CD4-positive, alpha-beta T cell (primary cell): Measurements from ENCODE around the gene VTI1A. TPM values are rescaled to one million over a fixed set of nuclear protein-coding genes. Genes with fewer than 3 reads are reported as not detected.

Experiments
- ATAC-seq: fragments of 200-7000 bp; cut with Tn5 transposase; one replicate; pipeline ENCODE4 v1.10.0; 2022; ENCODE audit warnings: mild to moderate bottlenecking; ENCODE audit not compliant: poor library complexity
- CTCF ChIA-PET: fragments of 350-600 bp; sonication (Branson Sonifier 250); formaldehyde crosslinking; loops from one replicate; lab custom pipeline; 2021; ENCODE audit warnings: antibody characterized with exemption, inconsistent platforms; lab: Charles Lee
- POLR2A ChIA-PET: fragments of 350-600 bp; sonication (Branson Sonifier 250); formaldehyde crosslinking; loops from one replicate; lab custom pipeline; 2021; ENCODE audit warnings: antibody characterized with exemption, inconsistent platforms; lab: Charles Lee
- DNase-seq, 14 experiments: peaks; one replicate each; pipeline ENCODE4 v3.0.0-alpha.2; 2013 to 2020; ENCODE audit warnings: mixed read lengths in 2 of 14
- H3K27ac ChIP-seq, 2 donors: one replicate each; pipeline versions ENCODE4 v1.5.1 to v1.7.0; 2013; ENCODE audit warnings: low read length in 2 of 2, low read depth in 1 of 2, mild to moderate bottlenecking in 1 of 2
- H3K27me3 ChIP-seq, 2 experiments: 1 replicate in 1 of 2; 2 replicates in 1 of 2; pipeline versions ENCODE4 v1.6.1 to v1.7.0; 2013; ENCODE audit warnings: low read length in 2 of 2, control low read depth in 1 of 2, mild to moderate bottlenecking in 1 of 2, moderate library complexity in 1 of 2; ENCODE audit not compliant: insufficient read depth in 2 of 2, control insufficient read depth in 1 of 2
- H3K36me3 ChIP-seq: one replicate; pipeline ENCODE4 v1.6.1; 2013; ENCODE audit warnings: low read length, control low read depth; ENCODE audit not compliant: insufficient read depth
- H3K4me1 ChIP-seq: one replicate; pipeline ENCODE4 v1.6.1; 2013; ENCODE audit warnings: low read length, control low read depth; ENCODE audit not compliant: insufficient read depth
- H3K4me3 ChIP-seq: one replicate; pipeline ENCODE4 v1.5.1; 2013; ENCODE audit warnings: mild to moderate bottlenecking, low read length, moderate library complexity
- H3K9me3 ChIP-seq, 2 experiments: 1 replicate in 1 of 2; 2 replicates in 1 of 2; pipeline versions ENCODE4 v1.6.1 to v1.7.0; 2013; ENCODE audit warnings: low read length in 2 of 2, mild to moderate bottlenecking in 2 of 2, control low read depth in 1 of 2, moderate library complexity in 1 of 2; ENCODE audit not compliant: control insufficient read depth in 1 of 2, insufficient read depth in 1 of 2
- H3K27ac Mint-ChIP-seq: one replicate; pipeline ENCODE4 v1.8.0; 2020; ENCODE audit warnings: mixed read lengths
- H3K27me3 Mint-ChIP-seq: one replicate; pipeline ENCODE4 v1.8.0; 2021; ENCODE audit warnings: mixed read lengths
- H3K36me3 Mint-ChIP-seq: one replicate; pipeline ENCODE4 v1.8.0; 2021; ENCODE audit warnings: low read depth, mixed read lengths
- H3K4me1 Mint-ChIP-seq: one replicate; pipeline ENCODE4 v1.8.0; 2021; ENCODE audit warnings: low read depth, mixed read lengths
- H3K4me3 Mint-ChIP-seq: one replicate; pipeline ENCODE4 v1.8.0; 2020; ENCODE audit warnings: mild to moderate bottlenecking, mixed read lengths
- H3K9me3 Mint-ChIP-seq: one replicate; pipeline ENCODE4 v1.8.0; 2020; ENCODE audit warnings: mixed read lengths
- CTCF ChIP-seq: fragments of 200-600 bp; IDR thresholded peaks from one replicate; pipeline ENCODE4 v1.8.0; 2022; ENCODE audit warnings: antibody characterized with exemption, mild to moderate bottlenecking
- intact Hi-C, 2 experiments: fragments of 100-400 bp; cut with DNase I in 1 of 2; cut with micrococcal nuclease in 1 of 2; formaldehyde crosslinking; loops; one replicate each; pipeline versions ENCODE4 v1.15.1 to v1.9.0; 2023 to 2025; cut with DNase I, micrococcal nuclease
- total RNA-seq, 174 experiments: library from RNA in 2 of 174; stranded (reverse) in 2 of 174; gene quantifications; one replicate each; pipeline ENCODE4 v1.2.3 and lab custom pipeline; 2021 to 2026

The VTI1A gene
- total RNA-seq, 2 experiments from 2014 or later = 54.5 to 56.5 TPM

DNA sequence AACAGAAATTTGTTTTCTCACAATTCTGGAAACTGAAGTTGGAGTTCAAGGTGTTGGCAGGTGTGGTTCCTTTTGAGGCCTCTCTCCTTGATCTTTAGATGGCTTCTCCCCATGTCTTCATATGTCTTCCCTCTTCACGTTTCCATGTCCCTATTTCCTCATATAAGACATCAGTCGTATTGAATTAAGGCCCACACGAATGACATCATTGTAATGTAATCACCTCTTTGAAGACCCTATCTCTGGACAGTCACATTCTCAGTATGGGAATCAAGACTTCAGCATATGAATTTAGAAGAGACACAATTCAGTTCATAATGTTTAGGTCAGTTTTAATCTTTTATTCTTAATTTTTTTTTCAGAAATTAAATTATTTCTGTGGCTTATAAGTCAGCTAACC, 19.8 kb downstream of the VTI1A start:
- no peak overlapping the region for H3K27ac ChIP-seq
- H3K4me3 ChIP-seq = no peak overlapping the region
- ATAC-seq (no peak), DNase-seq (no peak)
- ChIA-PET POLR2A (no interaction called here), CTCF (no interaction called here)
- no peaks in the 10 kb centered on the region for H3K9me3 ChIP-seq
- no peak overlapping the region for H3K27ac Mint-ChIP-seq
- H3K4me3 Mint-ChIP-seq = no peak overlapping the region
- no peaks in the 10 kb centered on the region for H3K9me3 Mint-ChIP-seq
- no peak for TF ChIP-seq CTCF
- no peaks in the 10 kb centered on the region for H3K27me3 Mint-ChIP-seq
- H3K4me1 ChIP-seq = no peaks in the 10 kb centered on the region
- peaks cover 47% of the 10 kb centered on the region for H3K36me3 Mint-ChIP-seq
- peaks cover 44% of the 10 kb centered on the region for H3K36me3 ChIP-seq
- intact Hi-C loops = no loop called here
- peaks cover 2% of the 10 kb centered on the region for H3K4me1 Mint-ChIP-seq
- H3K27me3 ChIP-seq = no peaks in the 10 kb centered on the region

GRCh38 chr10:112467541-112468075, 20.6 kb downstream of the VTI1A start:
- no peak for ATAC-seq
- H3K27ac Mint-ChIP-seq = no peak overlapping the region
- POLR2A ChIA-PET = no interaction called here
- peaks cover 46% of the 10 kb centered on the region for H3K36me3 Mint-ChIP-seq
- H3K36me3 ChIP-seq = peaks cover 38% of the 10 kb centered on the region
- H3K27me3 Mint-ChIP-seq = no peaks in the 10 kb centered on the region
- H3K4me3 Mint-ChIP-seq = no peak overlapping the region
- TF ChIP-seq CTCF = no peak
- DNase-seq = no peak
- H3K4me3 ChIP-seq = no peak overlapping the region
- H3K27ac ChIP-seq = no peak overlapping the region
- no peaks in the 10 kb centered on the region for H3K9me3 Mint-ChIP-seq
- H3K27me3 ChIP-seq = no peaks in the 10 kb centered on the region
- intact Hi-C loops = no loop called here
- H3K4me1 Mint-ChIP-seq = peaks cover 6% of the 10 kb centered on the region
- CTCF ChIA-PET = no interaction called here
- peaks cover 2% of the 10 kb centered on the region for H3K4me1 ChIP-seq
- H3K9me3 ChIP-seq = no peaks in the 10 kb centered on the region

DNA sequence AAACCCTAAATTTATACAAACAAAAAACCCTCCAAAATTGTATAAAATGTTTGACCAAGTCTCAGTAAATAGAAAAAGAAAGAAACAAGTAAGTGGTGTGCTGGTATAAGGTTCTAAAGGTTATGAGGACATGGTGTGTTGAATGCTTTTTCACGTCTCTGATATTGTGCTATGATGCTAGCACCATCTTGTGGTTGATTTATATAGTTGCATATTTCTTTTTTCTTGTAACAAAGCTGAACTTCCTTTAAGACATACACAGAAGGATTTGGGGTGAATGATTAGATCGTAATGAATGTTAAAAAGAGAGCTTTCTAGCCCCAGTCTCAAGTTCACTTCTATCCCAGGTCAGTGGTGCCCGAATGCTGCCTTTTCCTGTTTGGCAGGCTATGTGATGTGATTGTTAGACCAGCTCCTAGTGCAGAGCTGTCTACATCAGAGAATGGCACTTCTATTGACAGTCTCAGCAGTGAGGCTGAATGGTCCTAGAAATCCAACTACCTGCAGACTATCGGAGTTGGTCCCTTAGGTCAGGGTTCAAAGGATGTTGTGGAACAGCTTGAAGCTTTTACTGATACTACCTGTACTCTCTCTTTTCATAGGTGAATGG, 25.0 kb downstream of the VTI1A start:
- Mint-ChIP-seq H3K27ac (no peak overlapping the region), H3K4me1 (peaks cover 13% of the 10 kb centered on the region), H3K4me3 (no peak overlapping the region), H3K27me3 (no peaks in the 10 kb centered on the region), H3K36me3 (peaks cover 12% of the 10 kb centered on the region), H3K9me3 (no peaks in the 10 kb centered on the region)
- ATAC-seq (peak; percentile 73), DNase-seq (peak in 3 of 14 experiments; percentile 52 to 62 (median 60))
- ChIA-PET POLR2A (interaction anchor here (0.7 kb wide), 1 partner anchor 98 kb away, joined by 3 read pairs; the partner anchor contains the start of gene ACSL5), CTCF (interaction anchor here (0.6 to 2.3 kb wide), 14 partner anchors 9 to 355 kb away, joined by 3 to 11 read pairs (median 4); partner anchors contain the start of genes VTI1A and ZDHHC6)
- peak; percentile 78 for TF ChIP-seq CTCF
- Histone ChIP-seq H3K4me3 (no peak overlapping the region), H3K9me3 (no peaks in the 10 kb centered on the region), H3K36me3 (peaks cover 7% of the 10 kb centered on the region), H3K27ac (no peak overlapping the region), H3K27me3 (no peaks in the 10 kb centered on the region), H3K4me1 (peaks cover 2% of the 10 kb centered on the region)
- intact Hi-C loops = loop anchor here in 1 of 2 experiments (10.0 kb wide), 1 partner anchor 157 kb away; no protein-coding TSS in a partner anchor
